WERI-Rb-1 (cell line): ENCODE data around the gene CHST11.

Source experiments
- DNase-seq: peaks from one replicate; pipeline ENCODE4 v3.0.0-alpha.2; 2020
- H3K27ac ChIP-seq: fragments of 250-450 bp; sonication (Bioruptor Pico); 2 replicates; pipeline ENCODE4 v1.5.1; 2020; ENCODE audit warnings: mild to moderate bottlenecking, moderate library complexity
- H3K27me3 ChIP-seq: fragments of 250-450 bp; sonication (Bioruptor Pico); 2 replicates; pipeline ENCODE4 v1.5.1; 2021; ENCODE audit warnings: mild to moderate bottlenecking, low read depth, moderate library complexity; ENCODE audit not compliant: insufficient read depth, severe bottlenecking
- H3K36me3 ChIP-seq: fragments of 250-450 bp; sonication (Bioruptor Pico); 2 replicates; pipeline ENCODE4 v1.5.1; 2020; ENCODE audit warnings: mild to moderate bottlenecking, moderate library complexity
- H3K4me3 ChIP-seq: 2 replicates; pipeline ENCODE4 v1.5.1; 2011; ENCODE audit warnings: low read depth, mild to moderate bottlenecking, control low read depth, low read length
- H3K9me3 ChIP-seq: fragments of 250-450 bp; sonication (Bioruptor Pico); 2 replicates; pipeline ENCODE4 v1.5.1; 2021; ENCODE audit warnings: mild to moderate bottlenecking, moderate library complexity; ENCODE audit not compliant: severe bottlenecking
- CTCF ChIP-seq: IDR thresholded peaks from 2 replicates; pipeline ENCODE4 v1.5.1; 2011; ENCODE audit warnings: low read depth, mild to moderate bottlenecking, control low read depth, inconsistent platforms, low read length

Gene CHST11

GRCh38 chr12:104508752-104509446 is 52.2 kb downstream of the CHST11 start:
- no peaks in the 10 kb centered on the region for H3K36me3 ChIP-seq
- DNase-seq, result no peak
- TF ChIP-seq CTCF, result no peak
- no peaks in the 10 kb centered on the region for H3K9me3 ChIP-seq
- no peak overlapping the region for H3K4me3 ChIP-seq
- no peaks in the 10 kb centered on the region for H3K27me3 ChIP-seq
- no peak overlapping the region for H3K27ac ChIP-seq

GRCh38 chr12:104510145-104510872 is 53.6 kb downstream of the CHST11 start:
- Histone ChIP-seq H3K27ac (no peak overlapping the region), H3K9me3 (no peaks in the 10 kb centered on the region), H3K36me3 (no peaks in the 10 kb centered on the region), H3K27me3 (no peaks in the 10 kb centered on the region), H3K4me3 (no peak overlapping the region)
- TF ChIP-seq CTCF, result no peak
- no peak for DNase-seq

- no peak overlapping the region for H3K4me3 ChIP-seq
- no peak overlapping the region for H3K27ac ChIP-seq
- no peaks in the 10 kb centered on the region for H3K36me3 ChIP-seq
- no peak for DNase-seq
- no peaks in the 10 kb centered on the region for H3K9me3 ChIP-seq
- no peak for TF ChIP-seq CTCF
- H3K27me3 ChIP-seq, result no peaks in the 10 kb centered on the region
Measured at GRCh38 chr12:104510873-104511440, 54.2 kb downstream of the CHST11 start.

GRCh38 chr12:104513681-104514080 is 56.9 kb downstream of the CHST11 start:
- no peak for DNase-seq
- no peaks in the 10 kb centered on the region for H3K27me3 ChIP-seq
- no peaks in the 10 kb centered on the region for H3K36me3 ChIP-seq
- no peak for TF ChIP-seq CTCF
- H3K27ac ChIP-seq, result no peak overlapping the region
- no peak overlapping the region for H3K4me3 ChIP-seq
- H3K9me3 ChIP-seq, result no peaks in the 10 kb centered on the region

- DNase-seq, result no peak
- Histone ChIP-seq H3K27me3 (no peaks in the 10 kb centered on the region), H3K9me3 (no peaks in the 10 kb centered on the region)
Measured at GRCh38 chr12:104514092-104514810, 57.5 kb downstream of the CHST11 start.

More at GRCh38 chr12:104514092-104514810, 57.5 kb downstream of the CHST11 start:
- no peak overlapping the region for H3K27ac ChIP-seq
- no peak overlapping the region for H3K4me3 ChIP-seq
- no peaks in the 10 kb centered on the region for H3K36me3 ChIP-seq
- TF ChIP-seq CTCF, result no peak
